ENCODE results near the gene PRR13. TPM values are rescaled to one million over a fixed set of nuclear protein-coding genes. Genes with fewer than 3 reads are reported as not detected.
A peak's percentile ranks its signal among the peaks of the same experiment; 100 is the strongest.
"Not testable (repeated sequence)": the region's sequence is repeated elsewhere in the genome, so short reads cannot be mapped to it uniquely, and the experiment has no call there.

The PRR13 gene
- total RNA-seq, 1 donor from 2014 or later = 59.4 TPM

- DNase-seq (ENCODE audit: missing footprints) (no peak), ATAC-seq (no peak)
- intact Hi-C loops (cut with DNase I) = no loop called here
These were observed 12.8 kb upstream of the PRR13 start for GRCh38 chr12:53428741-53429140.

DNA sequence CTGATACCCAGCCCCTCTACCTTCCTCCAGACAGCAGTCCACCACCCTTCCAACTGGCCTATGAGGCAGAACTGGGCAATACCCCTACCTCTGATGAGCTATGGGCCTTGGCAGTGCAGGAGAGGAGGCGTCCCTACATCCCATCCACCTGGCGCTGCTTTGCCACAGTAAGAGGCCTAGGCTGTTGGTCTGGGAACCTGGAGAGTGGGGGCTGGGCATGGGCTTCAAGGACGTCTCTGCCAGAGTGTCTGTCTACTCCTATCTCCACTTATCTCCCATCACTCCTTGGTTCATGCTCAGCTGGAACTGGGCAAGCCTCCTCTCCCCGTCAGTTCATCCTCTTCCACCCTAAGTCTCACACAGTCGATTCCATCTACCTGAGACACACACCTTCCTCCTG is 11.4 kb upstream of the PRR13 start:
- ATAC-seq (no peak), DNase-seq (ENCODE audit: missing footprints) (no peak)
- intact Hi-C loops (cut with DNase I) = no loop called here

DNA sequence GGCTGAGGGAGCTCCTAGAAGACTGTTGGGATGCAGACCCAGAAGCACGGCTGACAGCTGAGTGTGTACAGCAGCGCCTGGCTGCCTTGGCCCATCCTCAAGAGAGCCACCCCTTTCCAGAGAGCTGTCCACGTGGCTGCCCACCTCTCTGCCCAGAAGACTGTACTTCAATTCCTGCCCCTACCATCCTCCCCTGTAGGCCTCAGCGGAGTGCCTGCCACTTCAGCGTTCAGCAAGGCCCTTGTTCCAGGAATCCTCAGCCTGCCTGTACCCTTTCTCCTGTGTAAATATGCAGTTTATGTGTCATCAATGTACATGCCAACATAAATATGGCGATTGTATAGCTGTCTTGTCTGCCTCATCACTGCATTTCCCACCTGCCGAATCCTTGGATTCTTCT is 10.3 kb upstream of the PRR13 start:
- ATAC-seq = no peak
- no peak for DNase-seq (ENCODE audit: missing footprints)
- intact Hi-C loops (cut with DNase I) = no loop called here

DNA sequence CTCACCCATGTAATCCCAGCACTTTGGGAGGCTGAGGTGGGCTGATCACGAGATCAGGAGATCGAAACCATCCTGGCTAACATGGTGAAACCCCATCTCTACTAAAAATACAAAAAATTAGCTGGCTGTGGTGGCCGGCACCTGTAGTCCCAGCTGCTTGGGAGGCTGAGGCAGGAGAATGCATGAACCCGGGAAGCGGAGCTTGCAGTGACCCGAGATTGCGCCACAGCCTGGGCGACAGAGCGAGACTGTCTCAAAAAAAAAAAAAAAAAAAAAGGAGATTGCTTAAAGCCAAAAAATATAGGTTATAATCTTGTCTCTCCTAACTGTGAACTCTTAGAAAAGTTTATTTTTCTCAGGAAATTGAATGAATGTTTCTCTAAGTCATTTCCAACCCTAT is 6.2 kb upstream of the PRR13 start:
- intact Hi-C loops (cut with DNase I); DNase-seq (ENCODE audit: missing footprints); ATAC-seq: not testable (repeated sequence)

- ATAC-seq; intact Hi-C loops (cut with DNase I); DNase-seq (ENCODE audit: missing footprints): not testable (repeated sequence)
These were observed 2.0 kb upstream of the PRR13 start for GRCh38 chr12:53439582-53439981.

DNA sequence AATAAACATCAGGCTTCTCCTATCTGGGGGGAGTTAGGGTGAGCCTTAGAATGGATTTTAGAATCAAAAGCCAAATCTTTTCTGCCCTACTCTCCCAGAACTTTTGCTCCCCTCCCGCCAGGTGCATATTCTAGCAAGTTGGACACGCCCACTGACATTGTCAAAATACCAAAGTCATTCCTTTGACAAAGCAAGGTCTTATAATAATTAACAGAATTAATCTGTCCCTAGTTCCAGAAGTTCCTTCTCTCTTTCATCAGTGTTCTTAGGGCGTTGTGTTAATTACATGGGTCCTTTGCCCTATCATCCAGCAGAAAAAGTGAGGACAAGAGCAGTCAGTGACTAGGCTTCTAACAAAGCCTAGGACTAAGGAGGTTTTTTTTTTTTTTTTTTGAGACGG is 2.4 kb downstream of the PRR13 start:
- intact Hi-C loops (cut with DNase I) = no loop called here
- ATAC-seq (no peak), DNase-seq (ENCODE audit: missing footprints) (no peak)

- DNase-seq (ENCODE audit: missing footprints); intact Hi-C loops (cut with DNase I); ATAC-seq: not testable (repeated sequence)
These were observed 3.2 kb downstream of the PRR13 start for GRCh38 chr12:53444593-53445325.

DNA sequence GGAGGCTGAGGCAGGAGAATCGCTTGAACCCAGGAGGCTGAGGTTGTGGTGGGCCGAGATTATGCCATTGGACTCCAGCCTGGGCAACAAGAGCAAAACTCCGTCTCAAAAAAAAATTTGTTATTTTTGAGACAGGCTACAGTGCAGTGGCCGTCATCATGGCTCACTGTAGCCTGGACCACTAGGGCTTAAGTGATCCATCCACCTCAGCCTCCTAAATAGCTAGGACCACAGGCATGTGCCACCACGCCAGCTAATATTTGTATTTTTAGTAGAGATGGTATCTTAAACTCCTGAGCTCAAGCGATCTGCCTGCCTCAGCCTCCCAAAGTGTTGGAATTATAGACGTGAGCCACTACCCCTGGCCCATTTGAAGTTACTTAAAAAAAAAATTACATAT is 9.4 kb downstream of the PRR13 start:
- intact Hi-C loops (cut with DNase I) = loop anchor here (5.0 kb wide), 1 partner anchor 51 kb away; the partner anchor contains the start of gene TARBP2
- no peak for ATAC-seq
- DNase-seq (ENCODE audit: missing footprints) = no peak

DNA sequence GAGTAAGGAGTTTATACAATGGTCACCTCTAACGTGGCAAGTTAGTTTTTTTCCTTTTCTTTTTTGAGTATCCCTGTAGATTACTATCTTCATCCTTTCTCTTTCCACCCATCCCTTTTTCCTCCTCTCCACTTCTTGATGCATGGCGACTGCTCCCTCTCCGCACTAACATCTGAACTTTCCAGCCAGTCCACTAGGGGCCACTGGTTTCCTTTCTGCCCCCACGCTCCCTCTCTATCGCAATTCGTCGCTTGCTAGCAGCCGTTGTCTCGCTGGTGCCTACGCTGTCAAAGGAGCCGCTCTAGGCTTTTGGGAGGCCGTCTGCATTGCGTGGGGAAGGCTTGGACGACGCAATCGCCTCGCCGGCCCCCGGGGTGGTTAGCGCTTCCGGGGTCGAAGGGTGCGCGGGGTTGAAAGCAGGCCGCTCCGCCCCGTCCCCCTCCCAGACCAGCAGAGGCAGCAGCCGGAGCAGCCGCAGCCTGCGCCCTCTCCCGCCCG is 10.2 kb downstream of the PRR13 start, which contains the start of gene PCBP2:
PCBP2 (plus strand) TSS at position 442 of the 498 bp plus-strand sequence. CDS start 2,699 bp downstream, outside the sequence.
- DNase-seq (ENCODE audit: missing footprints) (peak; percentile 99), ATAC-seq (peak; percentile 98)
- intact Hi-C loops (cut with DNase I) = loop anchor here (5.0 kb wide), 1 partner anchor 51 kb away; the partner anchor contains the start of gene TARBP2

DNA sequence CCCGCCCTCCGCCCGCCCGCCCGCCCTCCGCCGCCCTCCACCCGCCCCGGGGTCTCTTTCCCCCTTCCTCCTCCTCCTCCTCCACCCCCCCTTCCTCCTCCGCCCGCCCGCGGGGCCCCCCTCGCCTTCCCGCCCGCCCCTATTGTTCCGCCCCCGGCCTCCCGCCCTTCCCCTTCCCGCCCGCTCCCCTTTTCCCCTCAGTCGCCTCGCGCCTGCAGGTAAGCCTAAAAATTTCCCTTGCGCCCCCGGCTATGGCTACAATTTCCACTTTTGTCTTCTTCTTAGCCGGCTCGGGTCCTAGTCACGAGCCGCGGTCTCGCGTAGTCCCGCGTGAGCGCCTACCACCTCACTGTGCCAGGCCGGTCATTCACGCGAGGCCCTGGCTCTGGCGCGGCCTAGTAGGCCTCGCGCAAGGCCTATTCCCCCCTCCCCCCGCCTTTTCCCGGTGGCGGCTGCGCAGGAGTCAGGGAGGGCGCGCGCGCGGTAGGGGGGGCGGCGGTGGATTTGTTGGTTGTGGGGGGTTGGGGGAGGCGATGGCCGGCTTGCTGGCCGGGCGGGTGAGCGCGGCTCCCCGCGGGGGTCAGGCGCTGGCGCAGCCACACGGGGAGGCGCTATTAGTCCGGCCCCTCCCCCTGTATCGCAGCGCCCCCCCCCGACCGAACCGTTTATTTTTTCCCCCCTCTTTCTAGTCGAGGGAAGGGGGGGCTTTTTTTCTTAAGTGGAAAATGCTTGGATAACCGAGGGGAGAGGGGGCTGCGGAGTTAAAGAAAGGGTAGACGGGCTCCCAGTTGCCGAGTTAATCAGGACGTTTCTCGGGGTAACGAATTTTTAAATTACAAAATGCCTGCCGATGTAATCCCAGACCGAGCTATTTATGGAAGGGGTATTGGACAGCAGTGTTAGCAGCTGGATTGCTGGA is 10.9 kb downstream of the PRR13 start:
- intact Hi-C loops (cut with DNase I) = loop anchor here (5.0 kb wide), 1 partner anchor 50 kb away; the partner anchor contains the start of gene TARBP2
- ATAC-seq = peak; percentile 81
- DNase-seq (ENCODE audit: missing footprints) = peak; percentile 94

DNA sequence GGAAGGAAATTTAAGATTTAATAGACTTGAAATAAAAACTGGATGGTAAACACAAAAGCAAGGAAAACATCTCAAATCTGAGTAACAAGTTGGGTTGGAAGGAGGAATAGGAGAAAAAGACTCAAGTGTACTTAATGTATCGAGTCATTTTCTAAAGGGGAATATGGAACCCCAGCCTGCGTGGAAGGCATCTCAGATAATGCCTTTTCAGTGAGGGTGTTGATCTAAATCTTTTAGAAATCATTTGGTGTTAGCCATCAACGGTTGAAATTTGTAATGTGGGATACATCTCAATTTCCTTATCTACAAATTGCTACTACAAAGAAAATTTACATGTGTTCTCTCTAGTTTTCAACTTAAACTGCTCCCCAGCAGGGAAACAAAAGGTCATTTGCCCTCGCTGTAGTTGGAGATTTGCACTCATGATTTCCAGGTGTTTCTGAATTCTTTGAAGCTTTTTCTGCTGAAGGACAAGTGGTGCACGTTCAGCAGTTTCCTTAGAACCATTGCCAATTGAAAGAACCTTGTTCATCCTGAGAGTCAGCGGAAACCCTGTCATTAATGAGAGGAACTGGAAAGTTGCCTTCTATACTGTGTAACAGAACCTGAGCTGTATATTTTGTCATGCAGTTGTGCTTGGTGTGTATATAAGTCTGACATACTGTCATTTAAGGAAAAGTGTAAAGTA is 12.6 kb downstream of the PRR13 start:
- intact Hi-C loops (cut with DNase I) = loop anchor here (5.0 kb wide), 1 partner anchor 48 kb away; the partner anchor contains the start of gene TARBP2
- no peak for DNase-seq (ENCODE audit: missing footprints)
- ATAC-seq = no peak

- ATAC-seq = no peak
- intact Hi-C loops (cut with DNase I) = loop anchor here (5.0 kb wide), 1 partner anchor 48 kb away; the partner anchor contains the start of gene TARBP2
- no peak for DNase-seq (ENCODE audit: missing footprints)
These were observed 13.2 kb downstream of the PRR13 start for GRCh38 chr12:53454707-53455106.

DNA sequence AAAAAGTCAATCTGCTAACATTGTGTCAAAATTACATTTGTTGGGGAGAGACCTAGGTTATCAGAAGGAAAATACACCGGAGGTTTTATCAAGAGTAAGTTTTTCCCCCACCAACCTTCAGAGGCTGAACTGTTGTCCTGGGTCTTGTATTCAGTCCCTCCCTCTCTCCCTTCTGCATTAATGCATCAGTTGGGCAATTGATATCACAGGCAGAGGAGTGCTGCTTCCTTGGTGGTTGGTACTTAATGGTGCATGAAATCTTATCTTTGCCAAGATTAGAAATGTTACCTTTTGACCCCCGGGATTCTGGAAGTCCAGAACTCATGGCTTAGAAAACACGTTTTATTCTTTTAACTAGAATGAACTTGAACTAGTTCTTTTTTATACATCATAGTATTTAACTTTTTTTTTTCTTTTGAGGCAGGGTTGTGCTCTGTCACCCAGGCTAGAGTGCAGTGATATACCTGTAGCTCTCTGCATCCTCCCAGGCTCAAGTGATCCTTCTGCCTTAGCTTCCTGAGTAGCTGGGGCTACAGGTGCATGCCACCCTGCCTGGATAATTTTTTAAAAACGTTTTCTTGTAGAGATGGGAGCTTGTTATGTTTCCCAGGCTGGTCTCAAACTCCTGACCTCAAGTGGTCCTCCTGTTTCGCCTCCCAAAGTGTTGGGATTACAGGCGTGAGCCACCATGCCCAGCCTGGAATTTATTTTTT is 15.3 kb downstream of the PRR13 start:
- DNase-seq (ENCODE audit: missing footprints) (no peak), ATAC-seq (no peak)
- intact Hi-C loops (cut with DNase I) = no loop called here

DNA sequence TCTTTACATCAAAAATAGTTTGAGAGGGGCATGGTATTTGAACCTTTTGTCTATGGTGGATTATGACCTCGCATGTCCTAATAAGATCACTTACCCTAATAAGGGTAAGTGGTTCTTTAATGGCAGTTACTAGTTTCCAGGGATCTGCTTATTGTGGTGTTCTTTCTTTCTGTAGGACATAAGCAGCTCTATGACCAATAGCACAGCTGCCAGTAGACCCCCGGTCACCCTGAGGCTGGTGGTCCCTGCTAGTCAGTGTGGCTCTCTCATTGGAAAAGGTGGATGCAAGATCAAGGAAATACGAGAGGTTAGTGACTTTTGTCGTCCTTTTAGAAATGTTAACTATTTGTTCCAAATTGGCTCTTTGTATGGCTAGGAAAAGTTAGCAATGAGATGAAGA is 17.6 kb downstream of the PRR13 start:
- ATAC-seq (no peak), DNase-seq (ENCODE audit: missing footprints) (no peak)
- intact Hi-C loops (cut with DNase I) = no loop called here

DNA sequence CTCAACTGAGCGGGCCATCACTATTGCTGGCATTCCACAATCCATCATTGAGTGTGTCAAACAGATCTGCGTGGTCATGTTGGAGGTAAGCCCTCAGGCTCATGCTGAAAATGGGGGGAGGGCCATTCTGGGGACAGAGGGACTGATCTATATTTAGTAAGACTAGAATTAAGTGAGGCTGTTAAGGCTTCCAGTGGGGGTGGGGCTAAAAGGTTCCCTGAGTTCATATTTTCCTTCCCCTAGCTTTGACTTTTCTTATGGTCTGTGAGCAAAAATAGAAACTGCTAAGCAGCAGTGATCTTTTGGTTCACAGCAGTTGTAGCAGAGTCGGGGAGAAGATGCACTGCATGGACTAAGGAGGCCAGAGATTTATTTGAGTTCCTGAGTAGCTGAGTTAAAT is 19.5 kb downstream of the PRR13 start:
- no peak for DNase-seq (ENCODE audit: missing footprints)
- intact Hi-C loops (cut with DNase I) = no loop called here
- peak; percentile 77 for ATAC-seq

DNA sequence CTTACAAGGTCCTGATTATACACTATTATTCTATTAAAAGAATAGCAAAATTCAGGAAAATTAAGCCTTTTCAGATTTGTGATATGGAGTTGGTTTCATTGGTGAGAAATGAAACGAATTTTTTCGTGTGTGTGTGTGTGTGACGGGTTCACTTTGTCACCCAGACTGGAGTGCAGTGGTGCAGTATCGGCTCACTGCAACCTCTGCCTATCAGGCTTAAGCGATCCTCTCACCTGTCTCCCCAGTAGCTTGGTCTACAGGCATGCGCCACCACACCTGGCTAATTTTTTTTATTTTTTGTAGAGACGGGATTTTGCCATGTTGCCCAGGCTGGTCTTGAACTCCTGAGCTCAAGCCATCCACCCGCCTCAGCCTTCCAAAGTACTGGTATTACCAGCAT is 20.1 kb downstream of the PRR13 start:
- no peak for ATAC-seq
- intact Hi-C loops (cut with DNase I) = no loop called here
- DNase-seq (ENCODE audit: missing footprints) = no peak

- intact Hi-C loops (cut with DNase I) = no loop called here
- ATAC-seq (no peak), DNase-seq (ENCODE audit: missing footprints) (no peak)
These were observed 21.4 kb downstream of the PRR13 start for GRCh38 chr12:53462935-53463334.
